ENCODE measurements around the gene GH2.

GH2 gene

DNA sequence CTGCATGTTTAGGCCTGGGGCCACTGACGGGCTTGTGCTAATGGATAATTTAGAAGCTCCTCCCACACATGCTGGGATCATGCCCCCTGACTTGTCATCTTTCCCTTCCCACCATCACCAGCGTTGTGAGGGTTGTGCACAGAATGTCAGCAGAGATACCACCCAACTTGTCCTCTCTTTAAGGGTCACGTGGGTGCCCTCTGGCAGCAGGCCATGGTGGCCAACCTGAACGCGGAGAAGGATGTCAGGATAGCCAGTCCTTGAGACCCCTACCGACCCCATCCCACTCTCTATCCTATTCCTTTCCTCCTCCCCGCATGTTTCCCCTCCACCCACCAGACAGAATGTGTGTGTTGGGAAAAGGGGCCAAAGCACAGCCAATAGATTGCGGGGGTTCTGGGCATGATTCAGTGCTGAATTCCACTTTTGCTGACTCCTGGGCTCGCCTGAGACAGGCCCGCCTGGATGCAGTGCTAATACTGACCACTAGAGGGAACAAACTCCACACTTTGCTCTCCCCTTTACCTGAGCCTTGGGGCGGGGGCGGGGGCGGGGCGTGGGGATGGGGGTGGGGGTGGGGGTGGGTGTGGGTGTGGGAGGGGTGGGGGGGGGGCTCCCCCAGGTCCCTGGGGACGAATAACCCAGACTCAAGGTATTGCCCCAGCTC lies at the start of gene GH2:
Gene GH2 (minus strand): TSS at position 10 of the 667 bp plus-strand sequence. CDS start 143 bp downstream, outside the sequence.
- no peak within 1 kb of the TSS for H3K4me3 ChIP-seq
- no peak within 1 kb of the TSS for H3K27ac ChIP-seq
- TF ChIP-seq CTCF (IDR thresholded peaks at IDR 0.05), result peak; percentile 20
- DNase-seq (ENCODE audit: low spot score), result no peak

DNA sequence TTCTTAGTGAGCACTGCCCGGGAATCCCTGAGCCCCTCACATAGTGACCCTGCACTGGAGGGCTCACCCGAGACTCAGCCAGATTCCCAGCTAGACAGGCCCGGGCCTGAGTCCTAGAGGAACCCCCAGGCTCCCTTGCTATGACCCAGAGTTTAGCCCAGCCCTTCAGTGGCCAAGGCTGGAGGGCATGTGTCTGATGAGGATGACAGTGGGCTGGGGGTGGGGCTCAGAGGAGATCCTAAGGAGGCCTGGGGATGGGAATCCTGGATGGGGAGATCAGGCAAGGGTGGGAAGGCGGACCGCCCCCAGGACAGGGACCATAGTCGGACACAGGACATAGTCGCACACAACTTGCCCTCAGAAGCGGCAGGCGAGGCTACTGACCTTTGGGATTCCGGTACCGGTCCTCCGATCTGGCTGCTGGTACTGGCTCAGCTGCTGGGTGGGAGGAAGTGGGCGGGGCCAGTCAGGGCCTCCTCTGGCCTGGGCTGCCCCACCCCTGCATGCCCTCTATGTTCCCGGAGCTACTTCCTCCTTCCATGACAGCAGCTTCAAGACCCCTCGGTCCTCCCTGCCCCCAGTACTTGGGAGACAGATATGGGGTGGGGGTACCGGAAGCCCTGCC lies 49.3 kb upstream of the GH2 start:
- TF ChIP-seq CTCF (IDR thresholded peaks at IDR 0.05), result no peak
- peak overlapping the region; percentile 21 for H3K4me3 ChIP-seq
- H3K27ac ChIP-seq, result peak overlapping the region in 1 of 2 donors; percentile 72
- DNase-seq (ENCODE audit: low spot score), result no peak

DNA sequence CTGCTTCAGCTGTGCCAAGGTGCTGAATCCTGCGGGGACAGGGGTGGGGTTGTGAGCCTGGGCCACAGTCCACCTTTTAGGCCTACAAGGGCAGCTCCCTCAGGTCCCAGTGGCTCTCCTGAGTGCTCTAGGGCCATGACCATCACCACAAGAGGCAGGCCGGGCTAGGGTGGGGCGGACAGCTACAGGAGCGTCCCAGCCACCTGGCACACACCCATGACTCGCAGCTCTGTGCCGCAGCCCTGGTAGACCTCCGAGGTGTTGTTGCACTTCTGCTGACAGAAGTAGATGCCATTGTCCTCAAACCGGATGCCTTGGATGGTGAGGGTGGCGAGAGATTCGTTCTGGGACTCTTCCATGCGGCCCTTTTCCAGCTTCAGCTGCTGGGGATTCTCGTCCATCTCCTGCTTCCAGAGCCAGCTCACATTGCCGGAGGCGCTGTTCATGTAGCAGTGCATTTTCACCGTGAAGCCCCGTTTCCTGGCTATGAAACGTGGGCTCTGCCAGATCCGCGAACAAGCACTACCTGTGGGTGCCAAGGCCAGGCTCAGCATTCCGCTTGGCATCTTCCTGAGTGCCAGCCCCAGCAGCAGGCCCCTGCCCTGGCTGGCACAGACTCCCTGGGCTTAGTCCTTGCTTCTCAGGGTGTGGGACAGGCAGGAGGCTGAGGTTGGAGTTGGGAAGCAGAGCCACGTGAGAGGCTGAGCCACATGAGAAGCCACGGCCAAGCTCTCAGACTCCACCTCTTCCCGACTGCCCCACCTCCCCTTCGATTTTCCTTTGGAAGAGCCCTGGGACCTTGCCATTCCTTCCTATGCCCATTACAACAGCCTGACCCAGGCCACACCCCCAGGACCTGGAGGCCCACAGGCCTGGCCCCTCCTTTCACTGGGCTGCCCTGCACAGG lies 48.4 kb upstream of the GH2 start:
- DNase-seq (ENCODE audit: low spot score), result no peak
- no peak for TF ChIP-seq CTCF (IDR thresholded peaks at IDR 0.05)
- Histone ChIP-seq H3K4me3 (no peak overlapping the region), H3K27ac (peak overlapping the region in 1 of 2 donors; percentile 28)

DNA sequence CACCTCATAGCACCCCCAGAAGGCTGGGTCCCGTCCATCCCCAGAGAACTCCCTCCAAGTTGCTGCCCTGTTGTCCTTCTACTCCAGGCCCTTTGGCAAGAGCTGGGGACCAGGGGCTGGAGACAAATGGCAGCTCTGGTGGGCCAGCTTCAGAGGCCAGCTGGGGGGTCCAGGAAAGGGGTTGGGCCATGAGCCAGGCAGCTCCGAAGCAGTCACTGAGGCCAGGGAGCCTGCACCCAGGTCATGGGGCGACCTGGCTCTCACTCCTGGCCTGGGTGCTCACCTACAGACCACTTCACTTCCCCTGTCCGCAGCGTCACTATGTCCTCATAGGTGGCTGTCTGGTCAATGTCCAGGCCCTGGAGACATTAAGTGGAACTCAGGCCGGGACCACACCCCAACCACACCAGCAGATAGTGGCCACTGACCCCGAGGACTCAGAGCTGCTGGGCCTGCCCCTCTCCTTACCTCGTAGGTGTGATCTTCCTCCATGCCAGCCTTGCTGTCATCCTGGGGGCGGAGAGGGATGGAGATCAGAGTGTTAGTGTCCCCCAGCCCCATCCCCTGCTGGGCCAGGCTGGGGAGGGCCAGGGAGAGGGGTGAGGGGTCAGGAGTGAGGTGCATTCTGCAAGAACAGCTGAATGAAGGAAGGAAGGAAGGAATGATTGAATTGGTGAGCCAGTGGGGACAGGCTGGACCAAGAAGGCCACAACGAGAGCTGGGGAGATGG lies 47.4 kb upstream of the GH2 start:
- TF ChIP-seq CTCF (IDR thresholded peaks at IDR 0.05), result no peak
- Histone ChIP-seq H3K4me3 (no peak overlapping the region), H3K27ac (no peak overlapping the region)
- DNase-seq (ENCODE audit: low spot score), result no peak

DNA sequence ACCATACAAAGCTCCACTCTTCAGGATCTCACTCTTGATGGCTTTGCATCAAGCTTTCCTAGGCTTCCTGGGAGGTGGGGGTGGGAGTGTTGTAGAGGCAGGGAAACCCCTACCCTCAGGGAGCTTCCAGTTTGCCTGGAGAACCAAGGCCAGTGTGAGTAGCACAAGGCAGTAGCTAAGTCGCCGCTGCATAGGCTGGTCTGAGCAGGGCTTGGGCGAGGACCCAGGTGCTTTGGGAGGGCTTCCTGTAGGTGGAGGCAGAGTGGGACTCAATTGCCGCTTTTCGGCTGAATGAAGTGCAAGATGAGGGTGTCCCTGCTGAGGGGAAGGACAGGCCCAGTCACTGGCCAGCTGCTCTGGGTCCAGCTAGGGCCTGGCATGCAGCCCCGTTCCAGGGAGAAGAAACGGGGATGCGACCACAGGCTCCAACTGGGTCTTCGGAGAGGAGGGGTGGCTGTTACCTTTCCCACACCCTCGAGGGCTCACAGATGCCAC lies 46.5 kb upstream of the GH2 start:
- no peak for TF ChIP-seq CTCF (IDR thresholded peaks at IDR 0.05)
- no peak for DNase-seq (ENCODE audit: low spot score)
- Histone ChIP-seq H3K27ac (no peak overlapping the region), H3K4me3 (no peak overlapping the region)

DNA sequence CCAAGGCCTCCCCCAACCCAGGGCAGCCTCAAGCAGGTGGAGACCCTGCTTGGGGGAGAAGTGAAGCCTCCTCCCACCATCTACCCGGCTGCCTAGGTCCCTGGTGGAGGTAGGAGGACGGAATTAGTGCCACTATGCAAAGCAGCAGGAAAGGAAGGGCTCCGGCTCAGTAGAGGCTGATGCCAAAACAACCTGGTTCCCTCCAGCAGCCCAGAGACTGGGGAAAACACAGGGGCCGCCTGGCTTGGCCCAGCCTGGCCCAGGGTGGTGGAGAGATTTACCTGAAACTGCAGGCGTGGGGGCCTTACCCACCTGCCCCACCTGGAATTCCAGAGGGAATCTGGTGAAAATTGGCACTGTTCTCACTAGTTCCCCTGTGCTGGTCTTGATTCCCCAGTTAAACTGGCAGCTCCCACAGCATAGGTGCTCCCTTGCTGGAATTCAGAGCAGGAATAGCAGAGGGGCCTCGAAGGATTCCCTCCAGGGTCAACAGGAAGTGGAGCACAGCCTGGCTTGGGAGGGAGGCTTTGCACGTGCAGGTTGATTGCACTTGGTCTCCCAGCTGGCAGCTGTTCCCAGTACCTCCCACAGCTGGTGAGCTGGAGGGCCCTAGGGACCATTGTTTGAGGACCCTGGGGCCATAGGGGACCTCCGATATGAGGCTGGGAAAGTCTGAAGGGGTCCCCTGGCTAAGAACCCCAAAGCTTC lies 45.9 kb upstream of the GH2 start:
- Histone ChIP-seq H3K4me3 (no peak overlapping the region), H3K27ac (no peak overlapping the region)
- no peak for TF ChIP-seq CTCF (IDR thresholded peaks at IDR 0.05)
- no peak for DNase-seq (ENCODE audit: low spot score)

Measured in coronary artery (tissue), 2 donors.